Omental fat pad (tissue), 4 donors: ENCODE results near the gene PKDREJ. TPM values are rescaled to one million over a fixed set of nuclear protein-coding genes. Genes with fewer than 3 reads are reported as not detected.

Experiments used
- ATAC-seq: fragments of 150-250 bp; one replicate; pipeline ENCODE4 v1.9.1; 2016; ENCODE audit warnings: mild to moderate bottlenecking, moderate library complexity; ENCODE audit not compliant: low FRiP score
- DNase-seq: peaks from one replicate; pipeline ENCODE4 v3.0.0-alpha.2; 2019; ENCODE audit warnings: low spot score
- total RNA-seq, 4 donors: library from RNA; depleted of rRNA; stranded (reverse); fragments of >200 nt; gene quantifications; one replicate each; pipeline ENCODE4 v1.1.0, GENCODE V29; 2016
- TF ChIP-seq, protein P1 (sequence below), 3 donors: fragments of 450-650 bp; IDR thresholded peaks; one replicate each; pipeline ENCODE4 v1.5.1; 2016 to 2017; ENCODE audit warnings: antibody characterized with exemption in 3 of 3, mild to moderate bottlenecking in 3 of 3, moderate library complexity in 2 of 3

PKDREJ gene
- total RNA-seq, 4 donors from 2014 or later, result 0.09 TPM; not detected in 3

DNA sequence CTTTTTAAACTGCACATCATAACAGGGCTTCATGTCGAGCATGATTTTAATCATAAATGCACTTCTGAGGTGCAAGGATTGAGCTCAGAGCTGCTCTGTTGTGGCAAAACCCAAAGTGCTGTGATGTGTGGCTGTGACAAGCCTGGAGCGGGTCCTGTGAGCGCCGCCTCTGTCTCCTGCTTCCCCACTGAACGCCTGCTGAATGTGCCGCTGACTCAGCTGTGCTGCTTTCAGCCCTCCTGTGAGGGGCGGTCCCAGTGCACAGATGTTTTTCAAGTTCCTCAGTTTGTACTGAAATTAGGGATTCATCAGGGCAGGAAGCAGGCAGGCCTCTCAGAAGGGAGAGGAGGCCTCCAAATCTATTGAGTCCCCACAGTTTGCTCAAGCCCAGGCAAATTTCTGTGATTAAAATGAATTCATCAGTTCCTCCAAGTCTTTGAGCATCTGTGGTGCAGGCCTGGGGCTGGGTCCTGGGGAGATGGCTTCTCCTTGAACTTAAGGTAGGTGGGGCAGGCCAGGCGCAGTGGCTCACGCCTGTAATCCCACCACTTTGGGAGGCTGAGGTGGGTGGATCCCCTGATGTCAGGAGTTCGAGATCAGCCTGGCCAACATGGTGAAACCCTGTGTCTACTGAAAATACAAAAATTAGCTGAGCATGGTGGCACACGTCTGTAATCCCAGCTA is 30.6 kb upstream of the PKDREJ start:
- ATAC-seq (no peak), DNase-seq (no peak)
- TF ChIP-seq, protein P1, sequence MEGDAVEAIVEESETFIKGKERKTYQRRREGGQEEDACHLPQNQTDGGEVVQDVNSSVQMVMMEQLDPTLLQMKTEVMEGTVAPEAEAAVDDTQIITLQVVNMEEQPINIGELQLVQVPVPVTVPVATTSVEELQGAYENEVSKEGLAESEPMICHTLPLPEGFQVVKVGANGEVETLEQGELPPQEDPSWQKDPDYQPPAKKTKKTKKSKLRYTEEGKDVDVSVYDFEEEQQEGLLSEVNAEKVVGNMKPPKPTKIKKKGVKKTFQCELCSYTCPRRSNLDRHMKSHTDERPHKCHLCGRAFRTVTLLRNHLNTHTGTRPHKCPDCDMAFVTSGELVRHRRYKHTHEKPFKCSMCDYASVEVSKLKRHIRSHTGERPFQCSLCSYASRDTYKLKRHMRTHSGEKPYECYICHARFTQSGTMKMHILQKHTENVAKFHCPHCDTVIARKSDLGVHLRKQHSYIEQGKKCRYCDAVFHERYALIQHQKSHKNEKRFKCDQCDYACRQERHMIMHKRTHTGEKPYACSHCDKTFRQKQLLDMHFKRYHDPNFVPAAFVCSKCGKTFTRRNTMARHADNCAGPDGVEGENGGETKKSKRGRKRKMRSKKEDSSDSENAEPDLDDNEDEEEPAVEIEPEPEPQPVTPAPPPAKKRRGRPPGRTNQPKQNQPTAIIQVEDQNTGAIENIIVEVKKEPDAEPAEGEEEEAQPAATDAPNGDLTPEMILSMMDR (IDR thresholded peaks at IDR 0.05), result no peak

DNA sequence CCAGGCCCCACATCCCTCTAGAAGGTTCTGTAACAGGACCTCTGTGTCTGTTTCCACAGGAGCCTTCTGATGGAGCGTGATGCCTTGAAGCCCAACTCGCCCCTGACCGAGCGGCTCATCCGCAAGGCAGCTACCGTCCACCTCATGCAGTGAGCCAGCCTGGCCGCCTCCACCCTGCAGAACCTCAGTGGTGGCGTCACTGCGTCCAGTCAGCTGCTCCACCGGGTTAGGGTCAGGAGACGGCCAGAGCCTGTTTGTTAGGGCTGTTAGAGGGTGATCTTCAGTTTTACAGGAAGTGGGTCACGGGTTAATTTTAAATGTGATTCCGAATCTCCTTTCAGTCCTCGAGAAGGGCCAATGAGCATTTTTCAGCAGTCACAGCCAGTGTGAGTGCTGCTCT is 29.6 kb upstream of the PKDREJ start:
- ATAC-seq, result no peak
- TF ChIP-seq, protein P1 (IDR thresholded peaks at IDR 0.05), result no peak

DNA sequence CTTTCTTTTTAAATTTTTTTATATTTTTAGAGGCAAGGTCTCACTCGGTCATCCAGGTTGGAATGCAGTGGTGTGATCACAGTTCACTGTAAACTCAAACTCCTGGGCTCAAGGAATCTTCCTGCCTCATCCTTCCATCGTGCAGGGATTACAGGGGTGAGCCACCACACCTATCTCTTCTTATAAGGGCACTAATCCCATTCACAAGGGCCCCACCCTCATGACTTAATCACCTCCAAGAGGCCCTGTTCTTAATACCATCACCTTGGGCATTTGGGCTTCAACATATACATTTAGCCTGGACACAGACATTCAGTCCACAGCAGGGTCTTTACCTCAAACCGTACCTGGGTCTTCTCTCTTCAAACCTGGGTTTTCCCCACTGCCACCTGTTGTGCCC is 29.0 kb upstream of the PKDREJ start:
- DNase-seq (no peak), ATAC-seq (no peak)
- TF ChIP-seq, protein P1 (IDR thresholded peaks at IDR 0.05), result no peak

More for the DNA sequence above, 29.6 kb upstream of the PKDREJ start:
- DNase-seq, result no peak

DNA sequence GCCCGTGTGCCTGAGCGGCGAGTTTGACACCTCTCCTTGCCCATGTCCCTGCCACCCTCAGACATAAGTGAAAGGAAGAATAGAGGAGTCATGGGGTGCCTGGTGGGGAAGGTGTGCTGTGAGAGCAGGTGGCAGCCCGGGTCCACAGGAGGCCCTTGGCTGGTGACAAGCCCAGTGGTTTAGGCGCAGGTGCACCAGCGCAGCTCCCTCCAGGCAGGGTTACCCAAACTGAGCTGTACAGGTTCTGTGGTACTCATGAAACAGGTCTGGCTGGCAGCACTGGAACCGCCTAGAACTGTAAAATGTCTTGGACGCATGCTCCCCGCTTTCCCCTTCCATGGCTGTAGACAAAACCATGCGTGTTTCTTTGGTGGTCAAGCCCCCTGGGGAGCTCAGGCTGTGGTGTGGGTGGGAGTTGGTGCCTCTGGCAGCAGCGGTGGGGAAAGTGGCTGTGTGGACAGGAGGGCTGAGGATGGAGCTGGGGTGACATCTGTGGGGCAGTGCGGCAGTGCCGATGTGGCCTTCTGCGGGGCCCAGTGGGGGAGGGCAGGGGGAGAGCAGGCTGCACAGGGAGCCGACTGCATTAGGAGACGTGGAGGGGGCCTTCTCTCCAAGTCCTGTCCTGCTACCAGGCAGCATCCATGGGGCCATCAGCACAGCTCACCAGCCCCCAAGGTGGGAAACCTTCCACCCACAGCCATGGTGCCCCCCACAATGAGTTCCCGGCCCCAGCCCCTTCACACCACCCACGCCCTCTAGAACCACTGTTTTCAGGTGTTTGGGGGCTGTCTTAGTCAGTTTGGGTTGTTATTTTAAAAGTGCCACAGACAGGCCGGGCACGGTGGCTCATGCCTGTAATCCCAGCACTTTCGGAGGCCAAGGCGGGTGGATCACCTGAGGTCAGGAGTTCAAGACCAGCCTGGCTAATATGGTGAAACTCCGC is 28.0 kb upstream of the PKDREJ start:
- TF ChIP-seq, protein P1 (IDR thresholded peaks at IDR 0.05), result no peak
- no peak for DNase-seq
- ATAC-seq, result no peak

DNA sequence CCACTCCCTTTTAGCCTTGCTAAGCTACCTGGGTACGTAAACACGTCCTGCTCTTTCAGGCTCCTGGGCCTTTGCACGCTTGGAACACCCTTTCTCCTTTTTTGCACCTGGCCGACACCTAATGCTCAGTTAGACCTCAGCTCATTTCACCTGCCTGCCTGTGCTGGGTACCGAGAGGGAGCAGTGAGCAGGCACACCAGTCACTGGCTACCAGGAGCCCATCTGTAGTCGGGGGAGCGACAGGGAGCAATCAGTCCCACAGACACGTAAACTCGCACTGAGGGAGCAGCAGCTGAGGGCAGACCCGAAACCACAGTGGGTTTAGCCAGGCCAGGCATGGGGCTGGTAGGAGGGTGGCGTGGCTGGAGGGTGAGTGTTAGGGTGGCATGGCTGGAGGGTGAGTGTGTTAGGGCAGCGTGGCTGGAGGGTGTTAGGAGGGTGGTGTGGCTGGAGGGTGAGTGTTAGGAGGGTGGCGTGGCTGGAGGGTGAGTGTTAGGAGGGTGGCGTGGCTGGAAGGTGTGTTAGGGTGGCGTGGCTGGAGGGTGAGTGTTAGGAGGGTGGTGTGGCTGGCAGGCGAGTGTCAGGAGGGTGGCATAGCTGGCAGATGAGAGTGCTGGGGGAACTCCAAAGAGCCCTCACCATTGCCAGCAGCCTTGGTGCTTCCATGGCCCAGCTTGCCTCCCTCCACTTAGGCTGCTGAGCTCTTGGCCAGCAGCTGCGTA is 27.1 kb upstream of the PKDREJ start:
- DNase-seq, result no peak
- ATAC-seq, result no peak
- TF ChIP-seq, protein P1 (IDR thresholded peaks at IDR 0.05), result no peak

DNA sequence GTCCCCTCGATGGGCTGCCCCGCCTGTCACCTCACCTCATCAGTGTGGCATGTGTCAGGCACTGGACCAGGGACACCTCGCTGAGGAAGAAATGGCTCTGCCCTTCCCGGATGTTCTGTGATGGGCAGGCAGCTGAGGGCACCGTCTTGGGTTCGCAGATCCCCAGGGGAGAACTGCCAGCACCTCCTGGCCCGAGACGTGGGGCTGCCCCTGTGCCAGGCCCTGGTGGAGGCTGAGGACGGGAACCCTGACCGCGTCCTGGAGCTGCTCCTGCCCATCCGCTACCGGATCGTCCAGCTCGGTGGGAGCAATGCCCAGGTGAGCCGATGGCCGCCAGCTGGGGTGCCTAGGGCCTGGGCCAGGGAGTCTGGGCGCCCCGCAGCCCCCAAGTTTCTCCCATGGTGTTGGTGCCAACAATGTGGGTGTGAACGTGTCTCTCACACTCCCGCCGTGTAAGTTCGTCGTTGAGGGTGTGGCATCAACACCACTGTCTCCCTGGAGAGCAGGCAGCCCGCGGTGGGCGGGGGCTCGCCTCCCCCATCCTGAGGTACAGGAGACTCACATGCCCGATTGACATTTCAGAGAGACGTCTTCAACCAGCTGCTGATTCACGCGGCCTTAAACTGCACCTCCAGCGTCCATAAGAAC is 26.2 kb upstream of the PKDREJ start:
- TF ChIP-seq, protein P1 (IDR thresholded peaks at IDR 0.05), result no peak
- no peak for ATAC-seq
- no peak for DNase-seq
